HL-60 (cell line): Measurements from ENCODE around the gene APOL1.

Source experiments
- POLR2AphosphoS5 ChIP-seq: IDR thresholded peaks from 2 replicates; pipeline ENCODE4 v1.6.1; 2012; ENCODE audit warnings: low read depth
- SPI1 ChIP-seq: IDR thresholded peaks from 2 replicates; pipeline ENCODE4 v1.6.1; 2012; ENCODE audit warnings: low read depth, mild to moderate bottlenecking, borderline replicate concordance
- TF ChIP-seq, protein P1 (sequence below): IDR thresholded peaks from one replicate; pipeline ENCODE4 v1.5.1; 2011; ENCODE audit warnings: low read length, control low read depth, inconsistent platforms; ENCODE audit not compliant: insufficient read depth

DNA sequence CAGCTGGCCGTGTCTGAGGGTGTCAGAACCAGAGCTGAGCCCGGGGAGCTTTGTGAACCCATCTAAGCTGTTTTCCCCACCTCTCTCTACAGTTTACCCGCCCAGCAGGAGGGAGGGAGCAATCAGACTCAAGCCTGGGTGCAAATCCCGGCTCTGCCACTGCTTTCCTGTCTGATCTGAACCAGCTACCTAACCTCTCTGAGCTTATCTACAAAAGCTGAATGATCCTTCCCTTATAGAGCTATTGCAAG lies 13.9 kb upstream of the APOL1 start:
- TF ChIP-seq, protein P1, sequence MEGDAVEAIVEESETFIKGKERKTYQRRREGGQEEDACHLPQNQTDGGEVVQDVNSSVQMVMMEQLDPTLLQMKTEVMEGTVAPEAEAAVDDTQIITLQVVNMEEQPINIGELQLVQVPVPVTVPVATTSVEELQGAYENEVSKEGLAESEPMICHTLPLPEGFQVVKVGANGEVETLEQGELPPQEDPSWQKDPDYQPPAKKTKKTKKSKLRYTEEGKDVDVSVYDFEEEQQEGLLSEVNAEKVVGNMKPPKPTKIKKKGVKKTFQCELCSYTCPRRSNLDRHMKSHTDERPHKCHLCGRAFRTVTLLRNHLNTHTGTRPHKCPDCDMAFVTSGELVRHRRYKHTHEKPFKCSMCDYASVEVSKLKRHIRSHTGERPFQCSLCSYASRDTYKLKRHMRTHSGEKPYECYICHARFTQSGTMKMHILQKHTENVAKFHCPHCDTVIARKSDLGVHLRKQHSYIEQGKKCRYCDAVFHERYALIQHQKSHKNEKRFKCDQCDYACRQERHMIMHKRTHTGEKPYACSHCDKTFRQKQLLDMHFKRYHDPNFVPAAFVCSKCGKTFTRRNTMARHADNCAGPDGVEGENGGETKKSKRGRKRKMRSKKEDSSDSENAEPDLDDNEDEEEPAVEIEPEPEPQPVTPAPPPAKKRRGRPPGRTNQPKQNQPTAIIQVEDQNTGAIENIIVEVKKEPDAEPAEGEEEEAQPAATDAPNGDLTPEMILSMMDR = no peak
- no peak for TF ChIP-seq SPI1
- no peak for TF ChIP-seq POLR2AphosphoS5
